Colonic mucosa (tissue), 4 donors: ENCODE measurements around the gene KCNK10. TPM values are rescaled to one million over a fixed set of nuclear protein-coding genes. Genes with fewer than 3 reads are reported as not detected.

Experiments used
- DNase-seq: peaks from one replicate; pipeline ENCODE4 v3.0.0-alpha.2; 2020
- H3K27ac ChIP-seq: fragments of 200-600 bp; one replicate; pipeline ENCODE4 v1.8.0; 2021
- H3K27me3 ChIP-seq: fragments of 200-600 bp; one replicate; pipeline ENCODE4 v1.8.0; 2021
- H3K36me3 ChIP-seq: fragments of 200-600 bp; one replicate; pipeline ENCODE4 v1.8.0; 2021
- H3K4me1 ChIP-seq: fragments of 200-600 bp; one replicate; pipeline ENCODE4 v1.8.0; 2021; ENCODE audit warnings: mild to moderate bottlenecking
- H3K4me3 ChIP-seq: fragments of 200-600 bp; one replicate; pipeline ENCODE4 v1.8.0; 2021
- H3K9ac ChIP-seq, 2 donors: one replicate each; pipeline ENCODE4 v1.7.0; 2013; ENCODE audit warnings: control low read depth in 2 of 2, low read depth in 2 of 2, low read length in 2 of 2
- H3K9me3 ChIP-seq: fragments of 200-600 bp; one replicate; pipeline ENCODE4 v1.8.0; 2021
- CTCF ChIP-seq: fragments of 200-600 bp; IDR thresholded peaks from one replicate; pipeline ENCODE4 v1.8.0; 2022; ENCODE audit warnings: antibody characterized with exemption, mild to moderate bottlenecking
- intact Hi-C: fragments of 100-400 bp; cut with DNase I; formaldehyde crosslinking; loops from one replicate; pipeline ENCODE4 v1.14.1; 2022
- total RNA-seq, 2 donors: library from RNA; stranded (reverse); fragmentation: NEBNext Ultra II Directional in 1 of 2; extraction: Animal tissue kit (Norgen Biotek cat#: 25700) in 1 of 2; gene quantifications; one replicate each; pipeline ENCODE4 v1.2.1, GENCODE V29; 2021
- donor health status: healthy.
- donor health status: DM: no; HTN: no; CAD: no.
- donor health status: DM: no; HTN: no; CAD: no.

KCNK10 gene
- total RNA-seq, 2 donors from 2014 or later: 0.74 to 2.1 TPM

GRCh38 chr14:88321692-88322503, 1.2 kb downstream of the KCNK10 start:
- intact Hi-C loops: no loop called here
- Histone ChIP-seq H3K4me3 (no peak overlapping the region), H3K9me3 (no peaks in the 10 kb centered on the region), H3K27ac (no peak overlapping the region), H3K9ac (no peak overlapping the region), H3K4me1 (peaks cover 3% of the 10 kb centered on the region), H3K36me3 (no peaks in the 10 kb centered on the region), H3K27me3 (peaks cover 53% of the 10 kb centered on the region)
- no peak for DNase-seq
- TF ChIP-seq CTCF: no peak

GRCh38 chr14:88318406-88318805, 4.7 kb downstream of the KCNK10 start:
- no peaks in the 10 kb centered on the region for H3K36me3 ChIP-seq
- H3K9ac ChIP-seq: no peak overlapping the region
- H3K27me3 ChIP-seq: peaks cover 20% of the 10 kb centered on the region
- DNase-seq: no peak
- TF ChIP-seq CTCF: no peak
- H3K4me3 ChIP-seq: no peak overlapping the region
- H3K9me3 ChIP-seq: no peaks in the 10 kb centered on the region
- intact Hi-C loops: no loop called here
- H3K4me1 ChIP-seq: no peaks in the 10 kb centered on the region
- H3K27ac ChIP-seq: no peak overlapping the region

- Histone ChIP-seq H3K27me3 (peaks cover 5% of the 10 kb centered on the region), H3K9ac (no peak overlapping the region), H3K9me3 (no peaks in the 10 kb centered on the region), H3K4me3 (no peak overlapping the region), H3K4me1 (no peaks in the 10 kb centered on the region), H3K36me3 (no peaks in the 10 kb centered on the region), H3K27ac (no peak overlapping the region)
- no peak for TF ChIP-seq CTCF
- intact Hi-C loops: no loop called here
- DNase-seq: no peak
Observed at GRCh38 chr14:88316521-88316920, 6.5 kb downstream of the KCNK10 start.

GRCh38 chr14:88312257-88312656, 10.8 kb downstream of the KCNK10 start:
- intact Hi-C loops: no loop called here

GRCh38 chr14:88311780-88312179, 11.3 kb downstream of the KCNK10 start:
- intact Hi-C loops: no loop called here

More at GRCh38 chr14:88312257-88312656, 10.8 kb downstream of the KCNK10 start:
- no peak overlapping the region for H3K9ac ChIP-seq
- no peaks in the 10 kb centered on the region for H3K4me1 ChIP-seq
- H3K9me3 ChIP-seq: no peaks in the 10 kb centered on the region
- H3K36me3 ChIP-seq: no peaks in the 10 kb centered on the region
- no peak overlapping the region for H3K27ac ChIP-seq
- H3K4me3 ChIP-seq: no peak overlapping the region
- TF ChIP-seq CTCF: no peak
- no peaks in the 10 kb centered on the region for H3K27me3 ChIP-seq
- DNase-seq: no peak

More at GRCh38 chr14:88311780-88312179, 11.3 kb downstream of the KCNK10 start:
- no peak overlapping the region for H3K27ac ChIP-seq
- no peak for DNase-seq
- H3K4me1 ChIP-seq: no peaks in the 10 kb centered on the region
- no peaks in the 10 kb centered on the region for H3K27me3 ChIP-seq
- no peak overlapping the region for H3K9ac ChIP-seq
- H3K9me3 ChIP-seq: no peaks in the 10 kb centered on the region
- no peak overlapping the region for H3K4me3 ChIP-seq
- TF ChIP-seq CTCF: no peak
- H3K36me3 ChIP-seq: no peaks in the 10 kb centered on the region
